NCI-H1436 (cell line): ENCODE measurements around the gene PLEKHB1.
"Not testable (repeated sequence)": the region's sequence is repeated elsewhere in the genome, so short reads cannot be mapped to it uniquely, and the experiment has no call there.

Experiments
- DNase-seq: peaks from one replicate; lab custom pipeline; 2025; lab: John Stamatoyannopoulos, UW

The PLEKHB1 gene

GRCh38 chr11:73648571-73649046 lies 2.2 kb downstream of the PLEKHB1 start:
- peak; percentile 32 for DNase-seq

GRCh38 chr11:73649206-73649605 lies 2.8 kb downstream of the PLEKHB1 start:
- no peak for DNase-seq

GRCh38 chr11:73650400-73650799 lies 4.0 kb downstream of the PLEKHB1 start:
- no peak for DNase-seq

GRCh38 chr11:73651252-73651651 lies 4.9 kb downstream of the PLEKHB1 start:
- no peak for DNase-seq

- DNase-seq, result no peak
Observed at GRCh38 chr11:73651661-73652045, 5.3 kb downstream of the PLEKHB1 start.

- no peak for DNase-seq
Observed at GRCh38 chr11:73652046-73652730, 5.8 kb downstream of the PLEKHB1 start.

- no peak for DNase-seq
Observed at GRCh38 chr11:73652856-73653559, 6.6 kb downstream of the PLEKHB1 start.

- no peak for DNase-seq
Observed at GRCh38 chr11:73653996-73654395, 7.6 kb downstream of the PLEKHB1 start.

GRCh38 chr11:73654482-73655021 lies 8.2 kb downstream of the PLEKHB1 start:
- DNase-seq, result no peak

- no peak for DNase-seq
Observed at GRCh38 chr11:73655686-73656085, 9.3 kb downstream of the PLEKHB1 start.

- DNase-seq, result no peak
Observed at GRCh38 chr11:73656985-73657384, 10.6 kb downstream of the PLEKHB1 start.

GRCh38 chr11:73659961-73660360 lies 13.6 kb downstream of the PLEKHB1 start:
- DNase-seq, result no peak

GRCh38 chr11:73660497-73661034 lies 14.2 kb downstream of the PLEKHB1 start:
- DNase-seq, result no peak

GRCh38 chr11:73661035-73661628 lies 14.8 kb downstream of the PLEKHB1 start:
- DNase-seq, result no peak

- no peak for DNase-seq
Observed at GRCh38 chr11:73662445-73663157, 16.2 kb downstream of the PLEKHB1 start.

- DNase-seq, result no peak
Observed at GRCh38 chr11:73663604-73664495, 17.5 kb downstream of the PLEKHB1 start.

- no peak for DNase-seq
Observed at GRCh38 chr11:73664877-73665276, 18.5 kb downstream of the PLEKHB1 start.

GRCh38 chr11:73667891-73668290 lies 21.5 kb downstream of the PLEKHB1 start:
- no peak for DNase-seq

- no peak for DNase-seq
Observed at GRCh38 chr11:73670808-73671207, 24.4 kb downstream of the PLEKHB1 start.

GRCh38 chr11:73671701-73672100 lies 25.3 kb downstream of the PLEKHB1 start:
- no peak for DNase-seq

GRCh38 chr11:73676552-73676951 lies 30.2 kb downstream of the PLEKHB1 start:
- DNase-seq, result not testable (repeated sequence)
